Activated CD4-positive, alpha-beta T cell treated with anti-CD3 and anti-CD28 coated beads for 4 hours (primary cell): ENCODE data around the gene ARF1.

Experiments used
- DNase-seq, 2 donors: peaks; one replicate each; pipeline ENCODE4 v3.0.0-alpha.2; 2020

ARF1 gene

DNA sequence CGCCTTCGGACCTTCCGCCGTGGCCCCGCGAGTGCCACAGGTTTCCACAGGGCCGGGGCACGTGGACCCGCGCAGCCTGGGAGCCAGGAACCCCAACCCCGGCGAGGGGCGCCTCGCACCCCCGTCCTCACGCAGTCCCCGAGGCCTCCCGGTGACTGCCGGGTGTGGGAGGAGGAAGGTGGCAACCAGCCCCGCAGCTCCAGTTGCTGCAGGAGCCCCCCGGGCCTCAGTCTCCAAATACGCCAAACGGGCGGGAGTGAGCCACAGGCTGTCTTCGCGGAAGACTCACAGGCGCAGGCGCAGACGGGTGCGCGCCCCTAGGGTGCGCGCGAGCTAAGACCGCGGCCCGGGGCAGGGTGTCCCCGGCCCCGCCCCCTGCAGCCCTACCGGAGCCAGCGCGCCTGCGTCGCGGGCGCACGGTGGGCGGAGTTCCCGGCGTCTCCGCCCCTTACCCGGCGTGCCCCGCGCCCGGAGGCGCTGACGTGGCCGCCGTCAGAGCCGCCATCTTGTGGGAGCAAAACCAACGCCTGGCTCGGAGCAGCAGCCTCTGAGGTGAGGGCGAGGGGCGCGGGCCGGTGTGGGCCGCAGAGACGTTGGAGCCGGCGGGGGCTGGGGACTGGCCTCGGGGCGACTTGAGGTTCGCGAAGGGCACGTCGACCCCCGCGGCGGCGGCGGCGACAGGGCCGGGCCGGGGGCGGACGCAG, at the start of gene ARF1:
ARF1 (plus strand) TSS at position 495 of the 704 bp plus-strand sequence. CDS start 14,407 bp downstream, outside the sequence.
- DNase-seq, result peak; percentile 91

DNA sequence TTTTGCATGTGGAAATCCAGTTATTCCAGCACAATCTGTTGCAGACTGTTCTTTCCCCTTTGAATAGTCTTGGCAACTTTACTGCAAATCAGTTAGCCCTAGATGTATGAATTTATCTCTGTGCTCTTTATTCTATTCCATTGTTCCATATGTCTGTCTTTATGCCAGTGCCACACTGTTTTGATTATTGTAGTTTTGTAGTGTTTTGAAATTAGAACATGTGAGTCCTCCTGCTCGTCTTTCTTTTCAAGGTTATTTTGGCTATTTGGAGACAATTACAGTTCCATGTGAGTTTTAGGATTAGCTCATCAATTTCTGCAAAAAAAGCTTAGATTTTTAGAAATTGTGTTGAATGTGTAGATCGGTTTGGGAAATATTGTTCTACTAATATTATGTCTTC, 49.1 kb upstream of the ARF1 start:
- no peak for DNase-seq

DNA sequence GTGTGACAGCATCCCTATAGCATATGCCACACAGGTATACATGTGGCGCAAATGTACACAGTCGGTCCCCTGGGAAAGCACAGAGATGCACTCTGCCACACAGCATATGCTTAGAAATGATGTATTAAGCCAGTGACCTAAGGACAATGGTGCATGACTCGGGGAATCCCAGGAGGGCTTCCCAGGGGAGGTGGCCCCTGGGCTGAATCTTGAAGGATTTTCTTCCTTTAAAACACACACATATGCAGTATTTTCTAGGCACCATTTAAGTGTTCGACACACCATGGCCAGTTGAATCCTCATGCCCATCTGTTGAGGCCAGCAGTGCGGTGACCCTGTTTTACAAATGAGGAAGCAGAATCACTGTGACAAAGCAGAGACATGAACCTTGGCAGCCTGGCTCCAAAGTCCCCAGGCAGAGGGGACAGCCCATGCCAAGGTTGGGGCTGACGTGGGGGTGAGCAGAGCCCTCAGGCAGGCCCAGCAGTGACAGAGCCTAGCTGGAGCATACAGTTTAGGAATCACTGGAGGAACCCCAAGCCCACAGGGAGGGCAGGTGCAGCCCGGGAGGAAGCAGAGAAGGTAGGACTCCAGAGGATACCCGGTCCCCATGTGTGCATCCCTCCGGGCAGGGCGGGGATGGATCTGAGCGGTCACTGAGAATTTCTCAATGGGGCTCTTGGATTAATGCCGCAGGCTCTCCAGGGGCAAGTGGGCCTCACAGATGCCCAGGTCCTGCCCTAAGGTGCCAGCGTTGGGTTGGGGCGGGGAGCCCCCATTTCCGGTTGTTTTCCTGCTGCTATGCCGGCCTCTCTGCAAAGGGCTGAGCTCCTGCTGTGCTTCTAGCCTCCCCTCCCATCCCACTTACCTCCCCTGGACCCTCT, 47.3 kb upstream of the ARF1 start:
- DNase-seq, result no peak

DNA sequence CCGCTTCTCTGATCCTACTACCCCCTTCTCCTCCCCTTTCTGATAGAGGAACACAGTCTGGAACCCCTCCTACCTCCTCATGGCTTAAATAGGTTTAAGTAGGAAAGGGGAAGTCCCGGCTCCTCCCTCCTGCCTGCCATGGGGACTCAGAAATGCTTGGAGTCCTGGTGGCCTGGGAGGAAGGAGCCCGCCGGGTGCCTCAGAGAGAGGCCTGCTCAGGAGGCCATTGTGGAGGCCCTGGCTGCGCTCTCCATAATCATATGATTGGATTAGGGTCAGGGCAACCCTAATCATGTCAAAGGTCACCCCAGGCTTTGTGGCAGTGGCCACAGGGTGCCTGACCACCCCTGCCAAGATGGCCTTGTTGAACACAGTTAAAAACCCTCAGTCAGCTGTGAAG, 46.7 kb upstream of the ARF1 start:
- no peak for DNase-seq

DNA sequence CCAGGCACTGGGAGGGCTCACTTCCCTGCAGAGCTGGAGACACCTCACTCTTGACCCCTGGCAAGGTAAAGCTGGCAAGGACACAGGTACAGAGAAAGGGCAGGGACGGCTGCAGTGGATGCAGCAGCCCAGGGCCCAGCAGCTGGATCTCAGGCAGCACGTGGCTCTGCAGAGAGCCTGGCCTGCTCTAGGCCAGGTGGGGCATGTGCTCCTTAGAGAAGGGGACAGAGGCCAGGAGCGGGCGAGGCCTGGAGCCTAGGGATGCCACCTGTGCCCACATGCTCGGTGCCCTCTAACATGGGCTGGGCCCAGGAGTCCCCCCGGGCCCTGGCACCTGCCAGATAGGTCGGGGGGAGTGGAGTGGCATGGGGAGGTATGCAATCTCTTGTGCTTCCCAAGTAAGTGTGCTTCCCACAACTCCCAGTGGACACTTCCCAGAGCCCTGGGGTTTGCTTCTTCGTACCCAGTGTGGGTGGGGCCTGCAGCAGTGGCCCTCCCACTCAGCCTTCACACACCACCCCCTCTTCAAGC, 45.7 kb upstream of the ARF1 start:
- no peak for DNase-seq

DNA sequence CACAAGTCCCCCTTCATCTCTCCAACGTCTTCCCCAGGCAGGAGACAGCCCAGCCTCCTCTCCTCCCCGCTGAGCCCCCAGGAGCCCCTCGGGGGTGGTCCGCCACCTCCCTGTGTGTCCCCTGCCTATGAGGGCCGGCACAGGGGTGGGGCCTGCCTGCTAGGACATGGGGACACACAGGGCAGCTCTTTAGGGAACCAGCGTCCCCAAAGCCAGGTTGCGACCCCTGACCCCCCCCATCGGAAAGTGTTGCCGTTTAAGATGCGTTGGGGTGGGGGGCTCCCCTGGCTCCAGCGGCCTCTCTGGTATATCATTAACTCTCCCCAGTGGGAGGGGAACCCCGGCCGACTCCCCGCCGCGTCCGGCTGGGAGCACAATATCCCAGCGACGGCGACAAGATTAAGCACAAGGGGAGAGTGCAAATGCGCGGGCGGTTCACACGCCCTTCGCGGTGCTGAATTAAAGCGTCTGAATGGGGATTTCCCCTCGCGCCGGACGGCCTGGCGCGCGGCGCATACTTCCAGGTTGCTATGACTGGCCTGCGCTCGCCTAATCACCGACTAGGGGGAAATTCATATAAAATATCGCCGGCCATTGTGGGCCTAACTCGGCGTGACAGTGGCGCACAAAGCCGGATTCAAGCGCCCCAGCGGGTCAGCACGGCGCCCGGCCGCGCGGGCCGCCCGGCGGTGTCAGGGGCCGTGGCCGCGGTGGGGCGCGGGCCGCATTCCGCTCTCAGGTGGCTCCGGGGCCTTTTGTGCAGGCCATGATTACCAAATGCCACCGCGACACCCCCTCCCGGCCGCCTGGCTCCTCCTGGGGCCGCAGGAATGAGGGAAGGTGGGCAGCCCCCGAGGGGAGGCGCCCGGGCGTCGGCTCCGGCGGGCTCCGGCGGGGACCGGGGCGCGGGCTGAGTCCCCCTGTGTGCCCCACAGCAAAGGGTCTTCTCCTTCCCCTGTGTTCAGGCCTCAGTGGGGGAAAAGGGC, 44.8 kb upstream of the ARF1 start:
- peak in 1 of 2 donors; percentile 13 for DNase-seq

DNA sequence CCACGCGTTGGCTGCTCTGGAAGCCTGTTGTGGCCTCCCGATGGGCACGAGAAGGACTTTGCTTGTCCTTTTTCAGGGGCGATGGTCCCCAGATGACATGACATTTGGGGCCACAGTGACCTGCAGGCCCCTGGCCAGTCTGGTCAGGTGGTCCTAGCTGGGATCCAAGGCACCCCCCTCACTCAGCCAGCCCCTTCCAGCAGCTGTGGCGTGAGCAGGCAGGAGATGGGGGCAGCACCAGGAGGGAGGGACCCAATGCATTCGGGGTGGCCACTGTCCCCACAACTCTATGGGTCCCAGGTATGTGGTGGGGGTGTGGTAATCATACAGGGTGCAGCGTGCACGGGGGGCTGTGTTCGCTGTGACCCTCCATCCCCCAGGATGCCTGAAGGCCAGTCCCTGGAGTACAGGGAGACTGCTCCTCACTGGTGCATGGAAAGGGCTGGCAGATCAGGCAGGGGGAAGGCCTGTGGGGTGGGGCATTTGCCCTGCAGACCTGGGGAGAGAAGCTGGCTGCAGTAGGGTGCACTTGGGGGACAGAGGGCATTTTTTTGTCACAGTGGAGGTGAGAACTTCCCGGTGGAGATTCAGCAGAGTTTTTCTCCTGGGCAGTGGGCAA, 44.0 kb upstream of the ARF1 start:
- DNase-seq, result no peak

DNA sequence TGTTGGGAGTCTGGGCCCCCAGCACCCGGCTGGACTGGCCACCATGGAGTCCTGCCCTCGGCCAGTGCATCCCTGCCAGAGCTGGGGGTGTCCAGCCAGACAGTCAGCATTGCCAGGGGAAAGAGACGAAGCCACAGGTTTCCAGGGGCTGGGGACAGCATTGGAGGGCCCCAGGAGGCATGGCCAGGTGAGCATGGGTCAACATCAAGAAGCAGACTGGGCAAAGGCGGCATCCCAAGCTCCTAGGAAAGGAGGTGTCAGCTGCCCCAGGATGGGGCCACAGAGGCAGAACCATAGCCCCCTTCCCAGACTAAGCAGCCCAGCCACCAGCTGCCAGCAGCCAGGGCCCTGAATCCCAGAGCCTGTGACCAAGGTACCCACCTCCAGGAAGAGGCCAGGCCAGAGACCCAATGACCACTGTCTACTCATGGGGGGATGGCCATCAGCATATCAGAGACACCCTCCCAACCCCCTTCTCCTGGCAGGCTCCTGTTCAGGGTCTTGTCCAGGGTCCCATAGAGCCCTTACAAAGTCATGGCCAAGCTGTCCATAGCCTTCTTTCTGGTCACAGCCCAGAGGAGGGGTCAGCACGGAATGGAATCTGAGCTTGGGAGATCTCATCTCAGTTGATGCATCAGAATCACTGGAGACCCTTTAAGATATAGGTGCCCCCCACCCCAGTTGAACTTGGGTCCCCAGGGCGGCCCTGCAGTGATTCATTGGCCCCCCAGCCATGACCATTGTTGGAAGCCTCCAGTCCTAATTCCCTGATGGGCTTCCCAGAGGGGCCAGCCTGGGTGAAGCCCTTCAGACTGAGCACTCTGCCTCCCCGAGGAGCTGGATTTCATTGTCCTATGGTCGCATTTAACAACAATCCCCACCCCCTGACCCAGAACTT, 43.3 kb upstream of the ARF1 start:
- DNase-seq, result no peak

DNA sequence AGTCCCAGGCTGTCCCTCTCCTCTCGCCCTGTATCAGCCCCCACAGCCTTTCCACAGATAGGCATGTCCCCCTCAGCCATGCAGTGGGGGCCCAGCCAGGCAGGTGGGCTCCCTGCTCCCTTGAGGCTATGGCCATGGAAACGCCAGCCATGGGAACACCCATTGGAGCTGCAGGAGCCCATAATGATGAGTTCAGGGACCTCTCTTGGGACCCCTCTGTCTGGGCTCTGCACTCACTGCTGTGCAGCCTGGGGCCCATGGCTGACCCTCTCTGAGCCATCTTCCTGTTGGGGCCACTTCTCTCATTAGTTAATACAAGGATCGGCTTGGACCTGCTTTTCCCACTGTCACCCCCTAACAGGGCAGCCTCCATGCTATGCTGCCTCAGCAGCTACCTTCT, 42.5 kb upstream of the ARF1 start:
- no peak for DNase-seq

DNA sequence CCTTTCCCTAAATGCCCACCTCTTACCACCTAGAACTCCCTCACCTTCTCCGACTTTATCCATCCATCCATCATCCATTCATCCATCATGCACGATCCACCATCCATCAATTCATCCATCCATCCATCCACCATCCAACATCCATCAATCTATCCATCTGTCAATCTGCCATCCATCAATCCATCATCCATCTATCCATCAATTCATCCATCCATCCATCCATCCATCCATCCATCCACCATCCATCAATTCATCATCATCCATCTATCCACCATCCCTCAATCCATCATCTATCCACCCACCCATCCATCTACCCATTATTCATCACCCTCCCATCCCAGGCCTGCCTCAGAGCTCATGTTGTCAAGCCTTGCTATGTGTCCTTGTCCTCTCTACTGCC, 41.2 kb upstream of the ARF1 start:
- DNase-seq, result no peak

DNA sequence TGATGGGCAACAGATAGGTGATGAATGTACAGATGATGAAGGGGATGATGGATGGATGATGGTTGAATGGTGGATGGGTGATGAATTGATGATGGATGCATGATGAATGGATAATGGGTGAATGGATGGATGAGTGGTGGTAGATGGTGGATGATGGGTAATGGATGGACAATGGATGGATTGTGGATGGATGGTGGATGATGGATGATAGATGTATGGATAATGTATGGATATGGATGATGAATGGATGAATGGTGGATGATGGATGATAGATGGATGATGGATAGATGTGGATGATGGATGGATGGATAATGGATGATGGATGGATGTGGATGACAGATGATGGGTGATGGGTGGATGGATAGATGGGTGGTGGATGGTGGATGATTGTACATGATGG, 40.0 kb upstream of the ARF1 start:
- no peak for DNase-seq

DNA sequence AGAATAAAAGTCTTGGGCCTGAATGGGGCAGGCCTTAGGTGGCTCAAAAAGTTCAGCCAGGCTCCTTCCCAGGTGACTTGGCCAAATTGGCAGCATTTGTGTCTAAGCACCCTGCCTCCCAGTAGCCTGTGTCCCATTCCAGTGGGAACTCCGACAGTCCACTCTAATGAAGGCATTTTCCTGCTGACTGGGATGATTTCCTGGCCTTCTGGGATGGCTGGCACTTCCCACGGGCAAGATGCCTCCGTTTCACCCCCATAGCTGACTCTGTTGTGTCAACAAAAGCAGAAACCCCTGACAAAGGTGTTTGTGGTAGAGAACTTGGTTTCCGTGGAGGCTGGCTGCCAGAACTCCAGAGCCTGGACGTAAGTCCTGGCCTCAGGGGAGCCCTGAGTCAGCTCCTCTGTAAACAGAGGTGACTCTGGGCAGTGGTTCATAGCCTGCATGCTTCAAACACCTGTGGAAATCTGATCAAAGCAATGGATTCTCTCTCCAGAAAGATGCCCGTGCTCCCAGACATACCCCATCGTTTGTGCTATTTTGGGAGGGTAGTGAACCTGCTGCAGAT, 39.1 kb upstream of the ARF1 start:
- no peak for DNase-seq

DNA sequence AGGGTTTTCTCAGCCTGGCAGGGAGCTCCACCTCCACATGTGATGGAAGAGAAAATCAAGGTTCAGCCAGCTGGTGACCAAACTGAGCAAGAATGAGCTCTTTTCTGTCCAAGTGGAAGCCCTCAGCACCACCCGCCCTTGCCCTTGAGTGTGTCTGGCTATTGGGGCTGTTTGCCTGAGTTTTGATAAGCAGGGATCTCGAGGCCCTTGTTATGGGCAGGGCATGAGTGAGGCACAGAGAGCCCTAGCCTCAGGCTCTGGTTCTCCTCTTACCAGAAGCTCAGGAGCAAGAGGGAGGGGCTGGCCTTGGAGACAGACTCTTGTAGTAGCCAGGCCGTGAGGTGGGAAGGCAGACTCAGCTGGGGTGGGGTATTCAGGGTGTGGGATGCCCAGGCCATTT, 37.5 kb upstream of the ARF1 start:
- DNase-seq, result no peak

DNA sequence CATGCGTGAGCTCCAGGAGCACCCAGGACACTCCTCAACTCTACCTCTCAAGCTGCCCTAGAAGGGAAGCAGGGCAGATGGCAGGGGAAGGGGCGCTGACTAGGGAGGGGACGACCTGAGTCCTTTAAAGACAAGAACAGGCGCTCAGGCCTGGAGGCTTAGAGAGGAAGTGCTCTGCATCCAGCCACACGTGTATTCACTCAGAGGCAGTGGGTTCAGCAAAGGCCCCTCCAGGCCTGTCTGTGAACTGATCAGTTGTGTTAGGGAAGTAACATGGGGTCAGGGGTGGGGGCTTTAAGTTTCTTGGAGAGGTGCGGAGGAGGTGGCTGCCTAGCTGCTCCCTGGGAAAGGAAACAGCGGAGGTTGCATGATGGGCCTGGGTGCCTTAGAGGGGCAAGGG, 37.1 kb upstream of the ARF1 start:
- no peak for DNase-seq

DNA sequence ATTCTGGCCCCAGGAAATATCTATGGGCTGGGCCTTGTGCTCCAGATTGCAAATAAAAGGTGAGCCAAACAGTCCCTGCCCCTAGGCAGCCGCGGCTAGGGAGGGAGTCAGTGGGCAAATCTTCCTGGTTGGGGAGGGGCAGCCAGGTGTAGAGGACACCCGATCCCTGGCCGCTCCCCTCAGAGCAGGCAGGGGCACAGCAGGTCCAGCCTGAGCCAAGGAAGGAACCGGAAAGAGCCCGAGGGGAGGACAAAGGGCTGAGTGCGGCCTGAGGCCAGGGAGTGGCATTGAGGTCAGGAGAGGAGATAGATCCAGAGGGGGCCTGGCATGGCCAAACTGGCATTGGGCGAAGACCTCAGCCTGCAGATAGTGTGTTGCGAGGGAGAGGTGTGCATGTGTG, 36.6 kb upstream of the ARF1 start:
- no peak for DNase-seq

DNA sequence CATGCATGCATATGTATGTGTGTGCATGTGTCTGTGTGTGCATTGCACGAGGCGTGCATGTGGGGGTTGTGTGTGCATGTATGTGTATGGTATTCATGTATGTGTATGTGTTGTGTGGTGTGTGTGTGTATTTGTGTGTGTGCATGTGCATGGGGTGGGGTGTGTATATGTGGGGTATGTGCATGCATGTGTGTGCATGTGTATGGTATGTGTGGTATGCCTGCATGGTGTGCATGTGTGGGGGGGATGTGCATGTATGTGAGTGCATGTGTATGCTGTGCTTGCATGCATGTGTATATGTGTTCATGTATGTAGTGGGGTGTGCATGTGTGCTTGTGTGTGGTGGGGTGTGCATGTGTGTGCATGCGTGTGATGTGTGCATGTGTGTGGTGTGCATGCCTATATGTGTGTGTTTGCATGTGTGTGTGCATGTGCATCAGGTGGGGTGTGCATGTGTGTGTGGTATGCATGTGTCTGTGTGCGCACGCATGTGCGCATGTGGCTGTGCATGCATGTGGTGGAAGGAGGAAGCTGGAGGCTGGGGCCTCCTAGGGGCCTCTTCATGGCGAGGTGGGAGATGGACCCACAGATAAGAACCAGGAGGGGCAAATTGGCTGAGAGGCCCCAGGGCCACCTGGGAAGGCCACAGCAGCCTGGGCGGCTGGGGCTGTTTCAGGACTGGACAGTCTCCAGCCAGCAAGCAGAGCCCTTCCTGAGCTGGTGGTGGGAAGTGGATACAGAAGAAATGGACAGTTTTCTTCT, 35.9 kb upstream of the ARF1 start:
- no peak for DNase-seq

DNA sequence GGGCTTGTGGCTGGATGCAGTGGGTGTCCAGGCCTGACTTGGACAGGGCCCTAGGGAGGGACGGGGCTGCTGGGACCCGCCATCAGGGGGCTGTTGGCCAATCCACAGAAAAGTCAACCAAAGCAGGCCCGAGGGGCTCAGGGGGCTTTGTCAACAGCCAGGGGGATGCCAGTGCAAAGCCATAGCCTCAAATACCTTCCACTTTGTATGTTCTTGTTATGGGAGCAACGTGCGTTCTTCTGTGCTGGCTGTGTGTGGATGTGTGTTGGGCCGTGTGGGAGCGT, 35.4 kb upstream of the ARF1 start:
- DNase-seq, result no peak

DNA sequence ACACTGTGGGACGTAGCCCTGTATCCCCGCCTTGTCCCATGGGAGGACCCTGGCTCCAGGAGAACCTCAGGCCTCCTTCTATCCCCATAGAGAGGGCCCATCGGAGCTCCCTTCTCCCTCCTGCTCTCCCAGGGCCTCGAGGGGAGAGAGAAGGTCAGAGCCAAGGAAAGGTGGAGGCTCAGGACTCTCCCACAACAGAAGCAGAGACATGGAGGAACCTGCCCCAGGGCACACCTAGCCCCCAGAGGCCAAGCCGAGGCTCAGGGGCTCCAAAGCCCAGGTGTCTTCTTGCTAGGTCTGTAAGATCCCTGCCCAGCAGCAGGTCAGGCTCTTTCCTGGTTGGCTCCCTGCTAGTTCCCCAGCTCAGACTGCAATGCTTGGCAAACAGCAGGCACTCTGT, 34.4 kb upstream of the ARF1 start:
- no peak for DNase-seq

DNA sequence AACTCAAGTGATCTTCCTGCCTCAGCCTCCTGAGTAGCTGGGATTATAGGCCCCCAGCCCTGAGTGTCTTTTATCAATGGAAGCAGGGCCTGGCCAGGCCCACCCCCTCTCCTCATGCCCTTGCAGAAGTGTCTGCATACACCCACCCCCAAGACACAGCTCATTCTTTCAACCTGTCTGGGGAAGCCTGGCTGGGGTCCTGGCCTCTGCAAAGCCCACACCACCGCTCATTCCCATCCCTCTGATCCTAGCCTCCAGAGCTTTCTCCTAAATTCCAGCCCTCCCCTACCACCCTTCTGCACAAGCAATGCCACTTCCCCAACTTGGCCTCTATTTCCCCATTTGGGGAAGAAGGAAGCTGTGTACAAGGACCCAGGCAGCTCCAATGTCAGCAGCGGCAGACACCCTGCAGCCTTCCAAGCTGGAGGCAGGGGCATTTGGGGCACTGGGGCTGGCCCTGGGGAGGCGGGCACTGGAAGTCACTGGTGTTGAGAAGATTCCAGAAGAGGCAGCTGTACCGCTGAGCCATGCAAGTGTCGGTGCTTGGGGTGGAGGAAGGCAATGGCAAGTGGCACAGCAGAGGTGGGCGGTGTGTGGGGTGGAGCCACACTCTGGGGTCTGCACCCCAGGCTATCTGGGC, 33.7 kb upstream of the ARF1 start:
- no peak for DNase-seq
